GM18499 (cell line): Measurements from ENCODE around the gene EEF1A2.
"Not testable (repeated sequence)": the region's sequence is repeated elsewhere in the genome, so short reads cannot be mapped to it uniquely, and the experiment has no call there.

Experiments used
- ATAC-seq: cut with Tn5 transposase; IDR thresholded peaks from one replicate; pipeline ENCODE4 v1.9.1; 2021; ENCODE audit warnings: moderate number of reproducible peaks; ENCODE audit not compliant: insufficient read depth, unreplicated experiment

Gene EEF1A2

GRCh38 chr20:63490416-63490815 is 8.5 kb downstream of the EEF1A2 start:
- ATAC-seq, result no peak

GRCh38 chr20:63488315-63489251 is 10.3 kb downstream of the EEF1A2 start:
- ATAC-seq, result no peak

DNA sequence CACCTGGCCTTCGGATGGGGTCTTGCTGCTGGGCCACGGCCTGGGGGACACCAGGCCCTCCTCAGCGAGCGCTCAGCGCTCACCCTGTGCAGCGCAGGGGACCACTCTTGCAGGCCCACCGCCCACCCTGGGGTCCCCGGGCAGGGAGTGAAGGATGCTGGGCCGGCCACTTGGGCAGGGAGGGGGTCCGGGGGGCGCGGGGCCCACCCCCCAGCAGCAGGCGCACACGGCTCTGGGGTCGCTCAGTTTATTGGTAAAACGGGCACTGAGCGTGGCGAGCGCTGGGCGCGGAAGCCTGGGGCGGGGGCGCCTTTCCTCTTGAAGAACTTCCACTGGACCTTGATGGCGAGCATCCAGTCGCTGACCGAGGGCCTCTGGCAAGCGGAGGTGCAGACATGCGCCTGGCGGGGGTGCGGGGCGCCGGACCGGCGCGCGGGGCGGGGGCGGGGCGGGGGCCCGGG is 11.1 kb downstream of the EEF1A2 start:
- ATAC-seq, result no peak

- ATAC-seq, result no peak
Observed at GRCh38 chr20:63487116-63487764, 11.6 kb downstream of the EEF1A2 start.

- no peak for ATAC-seq
Observed at GRCh38 chr20:63486300-63486855, 12.5 kb downstream of the EEF1A2 start.

DNA sequence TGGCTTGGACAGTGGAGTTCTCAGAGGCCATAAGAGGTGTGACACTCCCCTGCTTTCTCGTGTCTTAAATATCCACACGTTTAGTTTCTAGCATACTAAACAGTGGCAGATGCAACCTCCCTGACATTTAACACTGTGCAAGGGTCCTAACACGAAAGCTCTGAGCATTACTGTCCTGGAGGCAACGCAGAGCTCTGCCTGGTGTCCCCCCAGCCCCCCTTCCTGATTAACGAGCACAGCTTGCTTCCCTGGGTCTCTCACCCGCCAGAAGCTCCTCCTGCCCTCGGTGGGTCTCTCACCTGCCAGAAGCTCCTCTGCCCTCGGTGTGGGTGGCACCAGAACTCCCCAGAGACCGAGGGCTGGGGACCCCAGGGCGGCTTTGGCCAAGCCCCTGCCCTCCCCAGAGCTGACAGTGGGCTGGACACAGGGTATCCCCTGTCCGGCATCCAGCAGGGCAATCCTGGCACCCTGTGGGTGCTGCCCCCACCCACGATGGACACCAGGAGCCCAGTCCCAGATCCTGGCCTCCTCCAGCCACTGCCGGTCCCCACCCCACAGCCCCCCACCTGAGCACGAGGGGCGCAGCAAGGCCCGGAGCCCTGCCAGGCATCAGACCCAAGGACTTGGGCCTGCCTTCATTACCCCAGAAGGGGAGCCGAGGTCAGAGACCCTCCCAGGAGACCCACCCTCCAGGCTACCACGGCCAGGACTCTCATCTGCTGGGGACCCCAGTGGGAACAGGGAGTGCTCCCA is 14.1 kb downstream of the EEF1A2 start:
- no peak for ATAC-seq

GRCh38 chr20:63484236-63484635 is 14.6 kb downstream of the EEF1A2 start:
- ATAC-seq, result no peak

DNA sequence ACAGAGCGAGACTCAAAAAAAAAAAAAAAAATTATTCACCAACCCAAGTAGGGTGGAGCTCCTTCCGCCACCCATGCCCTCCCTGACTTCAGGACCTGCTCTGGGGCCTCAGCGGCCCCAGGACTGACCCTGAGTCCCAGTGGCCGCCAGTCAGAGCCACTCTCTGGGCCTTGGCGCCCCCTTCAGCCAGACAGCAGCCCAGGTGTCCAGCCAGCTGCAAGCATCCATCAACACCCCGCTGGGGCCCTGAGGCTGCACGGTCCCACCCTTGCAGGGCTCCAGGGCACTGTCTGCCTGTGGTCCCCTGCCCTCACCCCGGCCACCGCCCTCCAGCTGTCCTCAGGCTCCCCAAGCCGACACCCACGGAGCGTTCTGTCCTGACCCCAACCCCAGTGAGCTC is 15.0 kb downstream of the EEF1A2 start:
- no peak for ATAC-seq

- ATAC-seq, result no peak
Observed at GRCh38 chr20:63482021-63482587, 16.8 kb downstream of the EEF1A2 start.

GRCh38 chr20:63481503-63481902 is 17.4 kb downstream of the EEF1A2 start:
- no peak for ATAC-seq

DNA sequence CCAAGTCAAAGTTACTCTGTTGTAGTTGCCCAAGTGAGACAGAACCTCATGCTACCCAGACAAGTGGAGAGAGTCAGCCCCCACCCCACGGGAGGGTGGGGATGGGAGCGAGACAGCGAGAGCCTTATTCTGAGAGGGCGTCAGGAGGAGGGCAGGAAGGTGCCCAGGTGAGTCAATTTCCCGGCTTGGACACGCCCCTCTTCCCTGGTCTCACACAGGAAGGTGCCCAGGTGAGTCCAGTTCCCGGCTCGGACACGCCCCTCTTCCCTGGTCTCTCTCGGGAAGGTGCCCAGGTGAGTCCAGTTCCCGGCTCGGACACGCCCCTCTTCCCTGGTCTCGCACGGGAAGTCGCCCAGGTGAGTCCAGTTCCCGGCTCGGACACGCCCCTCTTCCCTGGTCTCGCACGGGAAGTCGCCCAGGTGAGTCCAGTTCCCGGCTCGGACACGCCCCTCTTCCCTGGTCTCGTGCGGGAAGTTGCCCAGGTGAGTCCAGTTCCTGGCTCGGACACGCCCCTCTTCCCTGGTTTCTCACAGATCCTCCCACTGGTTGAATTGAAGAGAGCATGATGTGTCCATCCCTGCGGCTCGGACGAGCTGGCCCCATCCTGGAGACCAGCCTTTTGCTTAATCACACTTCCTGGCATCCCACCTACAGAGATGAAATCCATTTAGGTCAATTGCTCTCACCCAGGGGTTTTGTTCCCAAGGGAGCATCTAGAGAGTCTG is 19.0 kb downstream of the EEF1A2 start:
- ATAC-seq, result not testable (repeated sequence)

DNA sequence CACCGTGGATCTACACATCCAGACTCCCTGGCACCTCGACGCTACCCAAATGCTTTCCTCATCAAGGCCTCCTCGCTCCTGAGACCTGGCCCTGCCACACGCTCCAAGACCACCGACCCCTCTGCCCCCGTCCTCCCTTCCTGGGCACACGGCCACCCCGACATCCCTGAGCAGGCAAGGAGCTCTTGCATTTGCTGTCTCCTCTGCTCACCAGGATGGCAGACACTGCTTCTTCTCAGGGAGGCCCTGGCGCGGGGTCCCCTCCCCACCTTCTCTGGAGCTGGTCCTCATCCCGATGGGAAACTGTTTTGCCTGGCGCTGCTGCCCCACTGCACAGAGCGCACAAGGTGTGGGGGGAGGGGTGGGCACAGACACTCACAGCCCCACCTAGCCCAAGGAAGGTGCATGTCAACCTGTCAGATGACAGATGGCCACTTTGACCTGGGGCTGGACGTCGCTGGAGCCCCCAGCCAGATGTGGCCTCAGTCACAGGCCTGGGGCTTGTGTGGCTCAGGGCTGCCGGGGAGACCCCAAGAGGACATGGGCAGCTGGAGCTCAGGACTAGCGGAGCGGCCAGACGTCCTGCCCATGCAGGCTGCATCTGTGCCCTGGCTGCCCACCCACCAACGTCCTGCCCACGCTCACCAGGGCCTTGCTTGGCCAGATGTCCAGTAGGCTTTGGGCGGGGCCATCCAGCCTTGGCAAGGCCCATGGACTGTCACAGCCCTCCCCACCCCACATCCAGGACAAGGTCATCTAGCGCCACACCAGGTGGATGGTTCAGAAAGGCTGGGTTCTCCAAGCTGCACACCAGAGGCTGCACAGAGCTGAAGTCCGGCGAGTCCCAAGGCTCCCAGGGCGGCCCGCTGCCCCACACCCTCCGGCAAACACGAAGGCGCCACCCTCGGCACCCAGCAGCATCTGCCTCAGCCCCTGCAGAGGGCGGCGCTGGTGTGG is 20.3 kb downstream of the EEF1A2 start:
- no peak for ATAC-seq

- no peak for ATAC-seq
Observed at GRCh38 chr20:63477944-63478343, 20.9 kb downstream of the EEF1A2 start.

DNA sequence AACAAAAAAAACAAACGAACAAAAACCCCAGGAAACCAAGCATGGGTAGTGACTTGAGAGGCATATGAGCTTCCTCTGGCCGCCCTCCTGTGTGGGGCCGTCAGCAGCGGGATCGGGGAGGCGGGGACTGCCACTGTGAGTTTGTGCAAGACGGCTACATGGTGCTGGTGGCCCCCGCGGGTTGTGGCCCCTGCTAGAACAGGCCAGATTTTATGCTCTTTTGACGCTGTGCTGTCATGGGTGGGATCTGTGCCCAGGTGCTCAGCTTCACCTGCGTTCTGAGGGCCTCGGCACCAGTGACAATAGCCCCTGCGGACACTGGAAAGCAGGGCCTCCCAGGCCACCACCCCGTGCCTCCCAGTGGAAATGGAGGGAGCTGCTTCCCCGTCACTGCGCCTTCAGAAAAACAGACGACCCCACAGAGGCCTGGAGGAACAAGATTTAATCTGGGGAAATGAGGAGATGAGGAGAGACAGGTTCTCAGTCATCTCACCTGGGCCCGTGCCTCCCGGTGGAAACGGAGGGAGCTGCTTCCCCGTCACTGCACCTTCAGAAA is 21.7 kb downstream of the EEF1A2 start:
- ATAC-seq, result no peak

DNA sequence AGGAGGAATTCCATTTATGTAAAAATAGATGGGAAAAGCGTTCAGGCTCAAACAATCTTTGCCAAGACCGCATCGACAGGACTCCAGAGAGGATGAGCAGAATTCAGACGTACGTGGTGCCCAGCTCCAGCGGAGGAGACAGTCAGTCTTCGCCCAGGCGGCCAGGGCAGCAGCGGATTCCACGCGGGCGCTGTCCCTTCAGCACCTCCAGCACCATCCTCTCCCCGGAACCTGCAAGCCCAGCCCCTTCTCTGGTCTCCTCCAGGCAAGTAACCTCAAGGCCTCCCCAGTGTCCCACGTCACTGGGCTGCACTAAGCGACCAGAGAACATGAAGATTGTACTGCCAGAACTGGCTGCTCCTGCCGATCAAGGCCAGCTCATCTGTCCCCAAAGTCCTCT is 23.7 kb downstream of the EEF1A2 start:
- no peak for ATAC-seq

- no peak for ATAC-seq
Observed at GRCh38 chr20:63473555-63474449, 25.1 kb downstream of the EEF1A2 start.

GRCh38 chr20:63472862-63473390 is 26.0 kb downstream of the EEF1A2 start:
- no peak for ATAC-seq
